Raji (cell line): Measurements from ENCODE around the gene TRIM56.

Source experiments
- POLR2A ChIP-seq: IDR thresholded peaks from 2 replicates; pipeline ENCODE4 v1.6.1; 2011; ENCODE audit warnings: low read depth, low read length, control low read depth; ENCODE audit not compliant: insufficient read depth

The TRIM56 gene

DNA sequence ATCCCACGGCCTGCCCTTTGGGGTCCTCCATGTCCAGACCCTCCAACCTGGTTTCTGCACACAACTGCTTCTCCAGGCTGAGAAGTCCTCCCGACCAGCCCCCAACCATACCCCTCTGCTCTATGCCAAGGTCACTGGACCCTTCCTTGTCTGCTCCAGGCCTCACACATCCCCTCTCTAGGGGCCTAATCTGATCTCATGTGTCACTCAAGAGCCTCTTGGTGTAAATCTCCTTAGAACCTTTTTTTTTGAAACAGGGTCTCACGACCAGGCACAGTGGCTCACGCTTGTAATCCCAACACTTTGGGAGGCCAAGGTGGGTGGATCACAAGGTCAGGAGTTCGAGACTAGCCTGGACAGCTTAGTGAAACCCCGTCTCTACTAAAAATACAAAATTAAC, 24.1 kb downstream of the TRIM56 start:
- TF ChIP-seq POLR2A, result no peak

DNA sequence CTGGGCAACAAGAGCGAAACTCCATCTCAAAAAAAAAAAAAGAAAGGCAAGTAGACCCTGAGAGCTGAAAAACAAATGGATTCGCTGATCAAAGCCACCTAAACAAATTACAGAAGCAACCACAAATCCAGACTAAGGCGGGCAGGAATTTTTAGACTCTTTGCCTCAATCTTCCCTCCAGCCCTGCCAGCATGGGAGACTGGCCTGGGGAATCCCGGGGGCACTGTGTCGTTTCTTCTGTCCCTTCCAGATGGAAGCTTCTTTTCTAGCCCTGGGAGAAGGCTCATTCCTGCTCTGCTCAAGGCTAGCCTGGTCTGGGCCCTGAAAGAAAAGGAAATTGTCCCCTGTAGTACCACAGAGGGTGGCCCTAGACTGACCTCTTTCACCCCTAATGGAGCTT, 26.0 kb downstream of the TRIM56 start:
- no peak for TF ChIP-seq POLR2A

DNA sequence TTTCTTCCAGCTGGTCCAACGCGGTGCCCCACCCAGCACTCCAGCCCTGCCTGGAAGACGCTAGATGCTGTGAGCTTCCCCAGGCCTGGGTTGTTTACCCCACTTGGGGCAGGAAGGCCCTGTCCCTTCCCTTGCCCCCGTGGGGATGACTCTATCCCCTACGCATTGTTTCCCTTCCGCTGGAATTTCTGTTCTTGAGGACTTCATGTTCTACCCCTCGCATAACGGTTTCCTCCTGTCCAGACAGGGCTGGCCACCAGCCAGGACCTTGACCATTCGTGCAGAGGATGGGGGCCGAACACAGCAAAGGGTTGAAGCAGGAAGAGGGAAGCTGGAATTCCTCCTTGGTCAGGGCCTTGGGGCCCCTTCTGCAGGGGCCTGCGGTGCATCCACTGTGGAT, 27.0 kb downstream of the TRIM56 start:
- TF ChIP-seq POLR2A, result no peak

DNA sequence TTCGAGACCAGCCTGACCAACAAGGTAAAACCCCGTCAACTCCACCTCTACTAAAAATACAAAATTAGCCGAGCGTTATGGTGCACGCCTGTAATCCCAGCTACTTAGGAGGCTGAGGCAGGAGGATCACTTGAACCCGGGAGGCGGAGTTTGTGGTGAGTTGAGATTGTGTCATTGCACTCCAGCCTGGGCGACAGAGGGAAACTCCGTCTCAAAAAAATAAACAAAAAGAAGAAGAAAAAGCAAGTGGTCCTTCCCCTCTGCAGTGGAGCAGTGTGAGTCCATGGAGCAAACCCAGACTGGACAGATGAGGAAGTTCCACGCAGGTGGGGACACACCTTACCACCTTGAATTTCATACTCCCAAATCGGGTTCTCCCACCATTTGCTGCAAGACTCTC, 28.6 kb downstream of the TRIM56 start:
- no peak for TF ChIP-seq POLR2A

DNA sequence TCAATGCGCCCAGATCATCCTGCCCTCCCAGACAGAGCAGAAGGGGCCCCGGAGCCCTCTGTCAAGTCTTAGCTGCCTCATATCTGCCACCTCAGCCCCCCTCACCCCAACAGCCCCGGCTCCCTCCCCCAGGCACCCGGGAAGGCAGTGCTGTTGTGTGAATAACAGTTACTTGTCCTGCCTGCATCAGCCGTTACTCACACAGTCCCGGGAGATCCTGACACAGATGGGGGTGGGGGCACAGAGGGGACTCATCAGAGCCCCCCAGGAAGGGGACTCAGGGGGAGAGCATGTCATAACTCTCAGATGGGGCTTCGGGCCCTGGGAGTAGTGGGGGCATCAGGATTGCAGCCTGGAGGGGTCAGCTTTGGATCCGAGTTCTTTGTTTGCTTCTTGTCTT, 29.2 kb downstream of the TRIM56 start:
- no peak for TF ChIP-seq POLR2A

DNA sequence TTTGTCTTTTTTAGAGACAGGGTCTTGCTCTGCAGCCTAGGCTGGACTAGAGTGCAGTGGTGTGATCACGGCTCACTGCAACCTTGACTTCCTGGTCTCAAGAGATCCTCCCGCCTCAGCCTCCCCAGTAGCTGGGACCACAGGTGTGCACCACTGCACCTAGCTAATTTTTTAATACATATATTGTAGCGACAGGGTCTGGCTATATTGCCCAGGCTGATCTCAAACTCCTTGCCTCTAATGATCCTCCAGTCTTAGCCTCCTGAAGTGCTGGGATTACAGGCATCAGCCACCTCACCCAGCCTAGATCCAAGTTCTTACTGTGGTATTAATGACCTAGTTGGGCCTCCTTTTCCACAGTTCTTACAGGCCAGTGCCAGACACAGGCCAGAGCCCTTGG, 29.9 kb downstream of the TRIM56 start:
- no peak for TF ChIP-seq POLR2A

DNA sequence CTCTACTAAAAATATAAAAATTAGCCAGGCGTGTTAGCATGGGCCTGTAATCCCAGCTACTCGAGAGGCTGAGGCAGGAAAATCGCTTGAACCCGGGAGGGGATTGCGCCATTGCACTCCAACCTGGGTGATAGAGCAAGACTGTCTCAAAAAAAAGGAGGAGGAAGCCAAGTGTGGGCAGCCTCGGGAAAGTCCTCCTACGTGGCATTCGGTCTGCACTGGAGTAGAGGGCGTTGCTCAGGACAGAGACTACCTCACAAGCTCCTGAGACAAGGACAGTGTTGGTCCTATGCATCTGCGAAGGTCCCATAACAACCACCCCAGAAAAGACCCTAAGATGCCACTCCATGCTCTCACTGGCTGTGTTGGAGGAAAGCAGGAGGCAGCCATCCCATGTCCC, 31.6 kb downstream of the TRIM56 start:
- no peak for TF ChIP-seq POLR2A

DNA sequence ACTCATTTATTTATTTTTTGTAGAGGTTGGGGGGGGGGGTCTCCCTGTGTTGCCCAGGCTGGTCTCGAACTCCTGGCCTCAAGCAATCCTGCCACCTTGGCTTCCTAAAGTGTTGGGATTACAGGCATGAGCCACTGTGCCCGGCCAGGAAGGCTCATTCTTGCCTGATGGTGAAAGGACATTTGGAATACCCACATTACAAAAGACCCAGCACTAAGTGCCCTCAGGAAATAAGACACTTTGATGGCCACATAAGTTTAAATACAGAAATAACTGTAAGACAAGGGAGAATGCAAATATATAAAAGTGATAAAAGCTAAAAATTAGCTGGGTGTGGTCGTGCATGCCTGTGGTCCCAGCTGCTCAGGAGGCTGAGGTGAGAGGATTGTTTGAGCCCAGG, 33.6 kb downstream of the TRIM56 start:
- TF ChIP-seq POLR2A, result no peak

DNA sequence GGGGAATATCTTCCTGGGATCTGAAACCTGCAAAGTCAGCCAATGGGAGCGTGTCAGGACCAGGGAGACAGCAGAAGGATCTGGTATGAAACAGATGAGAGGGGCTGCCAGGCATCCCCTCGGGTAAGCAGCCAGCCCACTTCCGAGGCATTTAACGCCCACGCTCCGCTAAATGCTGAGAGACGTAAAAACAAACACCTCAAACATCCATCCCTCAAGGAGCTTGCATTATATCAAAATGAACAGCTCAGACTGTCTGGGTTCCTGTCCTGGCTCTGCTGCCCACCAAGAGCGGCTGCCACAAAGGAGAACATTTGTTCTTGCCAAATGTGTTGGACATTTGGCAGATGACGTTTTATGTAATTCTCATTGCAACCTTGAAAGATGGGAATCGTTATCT, 34.6 kb downstream of the TRIM56 start:
- TF ChIP-seq POLR2A, result no peak

DNA sequence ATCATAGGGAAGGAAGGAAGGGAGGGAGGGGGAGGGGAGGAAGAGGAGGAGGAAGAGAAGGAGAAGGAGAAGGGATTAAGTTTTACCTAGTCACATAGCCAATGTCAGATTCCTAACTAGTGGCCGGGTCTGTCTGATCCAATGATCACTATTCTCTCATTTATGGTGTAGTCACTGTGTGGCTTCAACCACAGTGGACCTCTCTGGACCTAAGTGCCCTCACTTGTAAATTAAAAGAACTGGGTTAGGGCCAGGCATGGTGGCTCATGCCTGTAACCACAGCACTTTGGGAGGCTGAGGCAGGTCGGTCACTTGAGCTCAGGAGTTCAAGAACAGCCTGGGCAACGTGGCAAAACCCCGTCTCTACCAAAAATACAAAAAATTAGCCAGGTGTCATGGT, 35.0 kb downstream of the TRIM56 start:
- no peak for TF ChIP-seq POLR2A

DNA sequence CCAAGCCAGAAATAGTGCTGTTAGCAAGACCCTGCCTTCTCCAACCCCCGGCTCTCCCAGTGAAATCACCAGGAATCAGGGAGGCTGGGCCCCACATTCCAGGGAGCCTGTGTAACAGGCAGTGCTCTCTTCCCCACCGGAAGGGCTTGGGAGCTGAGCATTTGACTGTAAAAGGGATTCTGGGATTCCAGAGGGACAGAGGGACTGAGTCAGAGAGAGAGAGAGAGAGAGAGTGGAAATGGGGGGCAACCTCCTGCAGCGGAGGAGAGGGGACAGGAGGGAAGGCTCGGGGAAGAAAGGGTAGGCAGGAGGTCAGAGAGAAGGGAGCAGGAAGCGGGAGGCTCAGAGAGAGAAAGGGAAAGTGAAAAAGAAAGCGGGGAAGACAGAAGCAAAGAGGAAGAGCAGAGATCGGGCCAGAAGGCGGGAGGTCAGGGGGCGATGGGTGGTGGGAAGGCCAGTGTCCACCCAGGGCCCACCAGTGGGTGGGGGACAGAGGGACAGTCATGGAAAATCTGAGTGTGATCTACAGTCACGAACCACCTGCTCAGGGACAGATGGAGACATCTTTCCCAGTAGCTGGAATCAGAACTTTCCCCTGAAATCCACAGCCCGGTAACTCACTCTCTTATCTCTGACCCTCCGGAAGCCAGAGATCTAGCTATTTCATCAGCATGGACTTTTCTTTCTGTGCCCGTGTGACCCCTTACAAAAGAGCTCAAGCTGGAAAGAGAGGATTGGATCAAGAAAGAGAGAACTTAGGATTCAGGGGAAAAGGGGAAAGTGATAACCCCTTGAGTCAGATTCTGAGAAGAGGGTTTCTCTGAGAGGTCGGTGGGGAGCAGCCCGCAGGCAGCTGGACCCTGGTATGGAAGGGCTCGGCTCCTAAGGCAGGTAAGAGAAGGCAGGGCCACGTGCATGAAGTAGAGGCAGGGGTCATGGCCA, 37.0 kb downstream of the TRIM56 start:
- no peak for TF ChIP-seq POLR2A

DNA sequence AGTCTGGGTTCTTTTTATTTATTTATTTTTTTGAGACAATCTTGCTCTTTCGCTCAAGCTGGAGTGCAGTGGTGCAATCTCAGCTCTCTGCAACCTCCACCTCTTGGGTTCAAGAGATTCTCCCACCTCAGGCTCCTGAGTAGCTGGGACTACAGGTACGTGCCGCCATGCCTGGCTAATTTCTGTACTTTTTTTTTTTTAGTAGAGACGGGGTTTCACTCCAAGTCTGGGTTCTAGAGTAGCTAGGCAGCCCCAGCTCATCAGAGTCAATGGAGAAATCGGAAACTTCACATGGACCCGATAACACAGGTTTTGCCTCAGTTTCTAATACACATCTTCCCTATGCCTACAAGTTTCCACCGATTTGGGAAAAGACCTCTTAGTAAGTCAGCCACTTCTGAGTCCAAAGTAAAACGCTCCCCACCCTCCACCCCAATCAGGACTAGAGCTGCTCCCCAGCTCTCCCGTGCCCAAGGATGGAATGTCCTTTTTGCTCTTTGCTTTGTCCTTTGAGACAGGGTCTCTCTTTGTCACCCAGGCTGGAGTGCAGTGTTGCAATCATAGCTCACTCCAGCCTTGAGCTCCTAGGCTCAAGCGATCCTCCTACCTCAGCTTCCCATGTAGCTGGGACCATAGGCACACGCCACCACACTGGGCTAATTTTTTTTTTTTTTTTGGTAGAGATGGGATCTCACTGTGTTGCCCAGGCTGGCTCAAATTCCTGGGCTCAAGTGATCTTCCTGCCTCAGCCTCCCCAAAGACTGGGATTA, 37.8 kb downstream of the TRIM56 start:
- no peak for TF ChIP-seq POLR2A

DNA sequence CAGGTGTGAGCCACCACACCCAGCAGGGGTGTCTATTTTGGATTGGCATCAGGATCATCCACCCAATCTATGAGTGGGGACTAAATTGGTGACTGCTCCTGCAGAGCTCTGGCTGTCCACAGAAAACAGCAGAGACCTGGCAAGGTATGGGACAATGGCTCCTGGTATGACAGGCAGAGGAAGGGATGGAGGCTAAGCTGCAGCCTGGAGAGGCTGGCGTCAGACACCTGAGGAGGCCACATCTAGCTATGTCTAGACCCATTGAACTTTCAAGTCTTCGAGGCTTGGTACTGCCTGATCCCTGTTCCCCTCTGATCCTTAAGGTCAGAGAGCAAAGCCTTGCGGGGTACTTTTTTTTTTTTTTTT, 38.4 kb downstream of the TRIM56 start:
- TF ChIP-seq POLR2A, result no peak

DNA sequence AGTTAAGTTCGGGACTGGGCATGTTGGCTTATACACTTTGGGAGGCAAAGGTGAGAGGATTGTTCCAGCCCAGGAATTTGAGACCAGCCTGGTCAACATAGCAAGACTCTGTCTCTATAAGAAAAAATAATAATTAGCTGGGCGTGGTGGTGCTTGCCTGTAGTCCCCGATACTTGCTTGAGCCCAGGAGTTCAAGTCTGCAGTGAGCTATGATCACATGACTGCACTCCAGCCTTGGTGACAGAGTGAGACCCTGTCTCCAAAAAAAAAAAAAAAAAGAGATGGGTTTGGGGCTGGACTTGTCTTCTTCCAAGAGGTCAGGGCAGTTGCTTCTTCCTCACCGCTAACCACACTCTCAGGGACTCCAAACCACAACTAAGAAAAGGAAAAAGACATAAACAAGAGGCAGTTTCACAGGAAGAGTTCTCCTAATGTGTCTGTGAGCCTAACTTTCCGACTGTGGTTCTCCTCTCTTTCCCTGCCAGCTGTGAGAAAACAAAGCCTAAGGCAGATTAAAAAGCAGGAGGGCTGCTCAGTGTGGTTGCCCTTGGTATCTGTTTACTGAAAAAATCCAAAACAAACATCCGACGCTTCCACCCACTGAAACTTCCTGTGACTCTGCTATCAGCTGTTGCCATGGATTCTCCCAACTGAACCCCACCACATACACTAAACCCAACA, 39.2 kb downstream of the TRIM56 start:
- no peak for TF ChIP-seq POLR2A

DNA sequence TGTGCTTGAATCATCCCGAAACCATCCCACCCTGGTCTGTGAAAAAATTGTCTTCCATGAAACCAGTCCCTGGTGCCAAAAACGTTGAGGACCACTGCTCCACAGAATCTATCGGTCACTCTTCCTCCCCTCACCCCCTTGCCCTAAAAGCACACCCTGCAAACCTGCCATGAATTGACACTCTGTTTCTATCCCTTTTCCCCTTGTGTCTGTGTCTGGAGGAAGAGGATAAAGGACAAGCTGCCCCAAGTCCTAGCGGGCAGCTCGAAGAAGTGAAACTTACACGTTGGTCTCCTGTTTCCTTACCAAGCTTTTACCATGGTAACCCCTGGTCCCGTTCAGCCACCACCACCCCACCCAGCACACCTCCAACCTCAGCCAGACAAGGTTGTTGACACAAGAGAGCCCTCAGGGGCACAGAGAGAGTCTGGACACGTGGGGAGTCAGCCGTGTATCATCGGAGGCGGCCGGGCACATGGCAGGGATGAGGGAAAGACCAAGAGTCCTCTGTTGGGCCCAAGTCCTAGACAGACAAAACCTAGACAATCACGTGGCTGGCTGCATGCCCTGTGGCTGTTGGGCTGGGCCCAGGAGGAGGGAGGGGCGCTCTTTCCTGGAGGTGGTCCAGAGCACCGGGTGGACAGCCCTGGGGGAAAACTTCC, 40.8 kb downstream of the TRIM56 start:
- no peak for TF ChIP-seq POLR2A

DNA sequence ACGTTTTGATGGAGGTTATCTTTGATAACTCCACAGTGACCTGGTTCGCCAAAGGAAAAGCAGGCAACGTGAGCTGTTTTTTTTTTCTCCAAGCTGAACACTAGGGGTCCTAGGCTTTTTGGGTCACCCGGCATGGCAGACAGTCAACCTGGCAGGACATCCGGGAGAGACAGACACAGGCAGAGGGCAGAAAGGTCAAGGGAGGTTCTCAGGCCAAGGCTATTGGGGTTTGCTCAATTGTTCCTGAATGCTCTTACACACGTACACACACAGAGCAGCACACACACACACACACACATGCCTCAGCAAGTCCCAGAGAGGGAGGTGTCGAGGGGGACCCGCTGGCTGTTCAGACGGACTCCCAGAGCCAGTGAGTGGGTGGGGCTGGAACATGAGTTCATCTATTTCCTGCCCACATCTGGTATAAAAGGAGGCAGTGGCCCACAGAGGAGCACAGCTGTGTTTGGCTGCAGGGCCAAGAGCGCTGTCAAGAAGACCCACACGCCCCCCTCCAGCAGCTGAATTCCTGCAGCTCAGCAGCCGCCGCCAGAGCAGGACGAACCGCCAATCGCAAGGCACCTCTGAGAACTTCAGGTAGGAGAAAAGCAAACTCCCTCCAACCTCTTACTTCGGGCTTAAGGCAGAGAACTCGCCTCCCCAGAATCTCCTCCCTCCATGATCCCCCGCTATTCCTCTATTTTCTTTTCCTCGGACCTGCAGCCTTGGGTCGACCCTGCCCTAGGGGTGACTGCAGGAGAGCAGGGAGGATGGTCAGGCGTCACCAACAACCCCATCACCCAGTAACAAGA, 41.6 kb downstream of the TRIM56 start, which contains the start of gene SERPINE1:
Gene SERPINE1, plus strand, starts transcription at position 454 of the 809 bp plus-strand sequence. CDS start 1,290 bp downstream, outside the sequence.
- 0 out of 2 replicates have a peak, but pooled peaks have one; percentile 32 for TF ChIP-seq POLR2A
